ENCODE measurements around the gene PFAS.

Gene PFAS, protein sequence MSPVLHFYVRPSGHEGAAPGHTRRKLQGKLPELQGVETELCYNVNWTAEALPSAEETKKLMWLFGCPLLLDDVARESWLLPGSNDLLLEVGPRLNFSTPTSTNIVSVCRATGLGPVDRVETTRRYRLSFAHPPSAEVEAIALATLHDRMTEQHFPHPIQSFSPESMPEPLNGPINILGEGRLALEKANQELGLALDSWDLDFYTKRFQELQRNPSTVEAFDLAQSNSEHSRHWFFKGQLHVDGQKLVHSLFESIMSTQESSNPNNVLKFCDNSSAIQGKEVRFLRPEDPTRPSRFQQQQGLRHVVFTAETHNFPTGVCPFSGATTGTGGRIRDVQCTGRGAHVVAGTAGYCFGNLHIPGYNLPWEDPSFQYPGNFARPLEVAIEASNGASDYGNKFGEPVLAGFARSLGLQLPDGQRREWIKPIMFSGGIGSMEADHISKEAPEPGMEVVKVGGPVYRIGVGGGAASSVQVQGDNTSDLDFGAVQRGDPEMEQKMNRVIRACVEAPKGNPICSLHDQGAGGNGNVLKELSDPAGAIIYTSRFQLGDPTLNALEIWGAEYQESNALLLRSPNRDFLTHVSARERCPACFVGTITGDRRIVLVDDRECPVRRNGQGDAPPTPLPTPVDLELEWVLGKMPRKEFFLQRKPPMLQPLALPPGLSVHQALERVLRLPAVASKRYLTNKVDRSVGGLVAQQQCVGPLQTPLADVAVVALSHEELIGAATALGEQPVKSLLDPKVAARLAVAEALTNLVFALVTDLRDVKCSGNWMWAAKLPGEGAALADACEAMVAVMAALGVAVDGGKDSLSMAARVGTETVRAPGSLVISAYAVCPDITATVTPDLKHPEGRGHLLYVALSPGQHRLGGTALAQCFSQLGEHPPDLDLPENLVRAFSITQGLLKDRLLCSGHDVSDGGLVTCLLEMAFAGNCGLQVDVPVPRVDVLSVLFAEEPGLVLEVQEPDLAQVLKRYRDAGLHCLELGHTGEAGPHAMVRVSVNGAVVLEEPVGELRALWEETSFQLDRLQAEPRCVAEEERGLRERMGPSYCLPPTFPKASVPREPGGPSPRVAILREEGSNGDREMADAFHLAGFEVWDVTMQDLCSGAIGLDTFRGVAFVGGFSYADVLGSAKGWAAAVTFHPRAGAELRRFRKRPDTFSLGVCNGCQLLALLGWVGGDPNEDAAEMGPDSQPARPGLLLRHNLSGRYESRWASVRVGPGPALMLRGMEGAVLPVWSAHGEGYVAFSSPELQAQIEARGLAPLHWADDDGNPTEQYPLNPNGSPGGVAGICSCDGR (N-terminal part only)

DNA sequence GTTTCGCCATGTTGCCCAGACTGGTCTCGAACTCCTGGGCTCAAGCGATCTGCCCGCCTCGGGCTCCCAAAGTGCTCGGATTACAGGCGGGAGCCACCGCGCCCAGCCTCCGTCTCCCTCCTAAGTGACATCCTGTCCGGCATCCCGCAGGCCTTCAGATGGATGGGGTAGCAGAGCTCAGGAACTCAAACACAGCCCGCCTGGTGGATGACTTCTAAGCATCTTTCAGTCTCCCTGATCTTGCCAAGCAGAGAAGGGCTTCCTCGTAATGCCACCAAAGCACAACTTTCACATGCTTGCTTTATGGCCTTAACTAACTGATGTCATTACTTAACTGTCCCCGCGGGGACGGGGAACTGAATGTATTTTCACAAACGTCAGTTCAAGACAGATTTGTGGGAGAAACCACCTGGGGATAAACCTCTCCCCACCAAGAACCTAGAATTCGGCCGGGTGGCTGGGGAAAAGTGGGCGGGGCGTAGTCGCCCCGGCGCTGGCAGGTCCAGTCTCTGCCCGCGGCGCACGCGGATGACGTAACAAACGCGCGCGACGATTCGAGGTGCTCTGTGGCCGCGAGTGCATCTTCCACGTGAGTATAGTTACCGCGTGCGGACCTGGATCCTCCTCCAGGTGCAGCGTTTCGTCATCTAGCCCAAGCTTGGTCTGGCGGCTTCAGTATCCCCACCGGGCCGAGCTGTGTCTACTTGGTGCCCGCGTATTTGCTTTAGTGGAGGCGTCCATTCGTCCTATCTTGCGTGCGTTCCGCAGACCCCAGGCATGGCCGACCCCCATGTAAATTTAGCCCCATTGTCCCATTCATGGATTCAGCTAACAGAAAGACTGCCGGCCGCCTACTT, at the start of gene PFAS:
PFAS (plus strand) TSS at position 539 of the 857 bp plus-strand sequence. CDS start 4,649 bp downstream, outside the sequence.
- no peak for TF ChIP-seq GATA2 (IDR thresholded peaks at IDR 0.05; ENCODE audit: low read depth, low read length)
- no peak for TF ChIP-seq GATA3 (IDR thresholded peaks at IDR 0.05; ENCODE audit: low read depth, low read length)

GRCh38 chr17:8204761-8205555, 44.1 kb upstream of the PFAS start:
- TF ChIP-seq GATA2 (IDR thresholded peaks at IDR 0.05; ENCODE audit: low read depth, low read length) (no peak), GATA3 (IDR thresholded peaks at IDR 0.05; ENCODE audit: low read depth, low read length) (no peak)

GRCh38 chr17:8206536-8206935, 42.6 kb upstream of the PFAS start:
- TF ChIP-seq GATA3 (IDR thresholded peaks at IDR 0.05; ENCODE audit: low read depth, low read length): no peak
- no peak for TF ChIP-seq GATA2 (IDR thresholded peaks at IDR 0.05; ENCODE audit: low read depth, low read length)

GRCh38 chr17:8209907-8210760, 39.0 kb upstream of the PFAS start, which contains the start of gene AURKB:
AURKB (minus strand) TSS chr17:8210575; CDS start chr17:8210224, 351 bp downstream.
- TF ChIP-seq GATA3 (IDR thresholded peaks at IDR 0.05; ENCODE audit: low read depth, low read length) (no peak), GATA2 (IDR thresholded peaks at IDR 0.05; ENCODE audit: low read depth, low read length) (no peak)

- no peak for TF ChIP-seq GATA2 (IDR thresholded peaks at IDR 0.05; ENCODE audit: low read depth, low read length)
- no peak for TF ChIP-seq GATA3 (IDR thresholded peaks at IDR 0.05; ENCODE audit: low read depth, low read length)
Observed at GRCh38 chr17:8210761-8211458, 38.2 kb upstream of the PFAS start.

DNA sequence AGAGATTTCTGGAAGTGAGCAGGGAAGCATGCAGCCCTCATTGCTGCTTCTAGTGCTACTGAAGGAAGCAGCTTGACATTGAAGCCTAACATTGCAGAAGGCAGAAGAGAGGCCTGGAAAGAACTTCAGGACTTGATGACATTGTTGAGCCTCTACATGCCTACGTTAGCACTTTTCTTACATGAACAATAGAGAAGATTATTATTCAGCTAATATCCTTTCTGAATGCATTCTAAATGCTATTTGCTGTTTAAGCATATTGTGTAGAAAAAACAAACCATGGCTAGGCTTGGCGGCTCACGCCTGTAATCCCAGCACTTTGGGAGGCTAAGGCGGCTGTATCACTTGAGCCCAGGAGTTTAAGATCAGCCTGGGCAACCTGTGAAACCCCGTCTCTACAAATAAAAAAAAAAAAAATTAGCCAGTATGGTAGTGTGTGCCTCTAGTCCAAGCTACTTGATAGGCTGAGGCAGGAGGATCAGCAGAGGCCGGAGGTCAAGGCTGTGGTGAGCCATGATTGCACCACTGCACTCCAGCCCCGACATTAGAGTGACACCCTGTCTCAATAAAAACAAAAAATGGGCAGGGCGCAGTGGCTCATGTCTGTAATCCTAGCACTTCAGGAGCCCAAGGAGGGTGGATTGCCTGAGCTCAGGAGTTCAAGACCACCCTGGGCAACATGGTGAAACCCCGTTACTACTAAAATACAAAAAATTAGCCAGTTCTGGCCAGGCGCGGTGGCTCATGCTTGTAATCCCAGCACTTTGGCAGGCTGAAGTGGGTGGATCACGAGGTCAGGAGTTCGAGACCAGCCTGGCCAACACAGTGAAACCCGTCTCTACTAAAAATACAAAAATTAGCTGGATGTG, 36.5 kb upstream of the PFAS start:
- TF ChIP-seq GATA3 (IDR thresholded peaks at IDR 0.05; ENCODE audit: low read depth, low read length) (no peak), GATA2 (IDR thresholded peaks at IDR 0.05; ENCODE audit: low read depth, low read length) (no peak)

DNA sequence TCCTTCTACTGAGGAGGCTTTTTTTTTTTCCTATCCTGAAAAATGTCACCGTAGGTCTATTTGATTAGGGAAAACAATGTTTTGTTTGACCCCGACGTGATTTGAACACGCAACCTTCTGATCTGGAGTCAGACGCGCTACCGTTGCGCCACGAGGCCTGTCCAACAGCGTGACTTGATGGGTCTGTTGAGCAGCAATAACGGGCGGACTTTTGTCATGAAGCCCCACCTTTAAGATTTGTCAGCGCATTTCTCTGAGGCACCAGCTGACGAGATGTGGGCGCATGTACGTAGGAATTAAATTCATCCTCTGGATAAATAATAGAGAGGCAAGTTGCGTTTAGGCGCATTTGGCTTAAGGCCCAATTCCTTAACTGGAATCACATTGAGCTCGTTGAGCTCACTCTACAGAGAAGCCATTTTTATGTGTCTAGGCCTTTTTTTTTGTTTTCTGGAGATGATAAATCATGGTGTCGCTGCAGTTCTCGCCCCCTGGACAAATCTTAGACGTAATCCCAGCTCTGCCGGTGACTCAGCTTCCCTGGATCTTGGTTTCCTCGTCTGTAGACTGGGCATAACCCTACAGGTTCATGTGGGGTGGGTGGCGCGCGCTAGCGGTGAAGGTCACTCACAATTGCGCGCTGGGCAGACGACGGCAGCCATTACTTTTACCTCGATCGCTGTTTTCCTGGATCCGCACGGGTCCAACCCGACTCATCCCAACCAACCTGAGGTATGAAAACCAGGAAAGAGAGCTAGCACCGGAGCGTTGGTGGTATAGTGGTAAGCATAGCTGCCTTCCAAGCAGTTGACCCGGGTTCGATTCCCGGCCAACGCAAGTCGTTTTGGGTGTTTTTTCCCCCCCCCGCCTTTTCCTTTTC, 28.1 kb upstream of the PFAS start:
- TF ChIP-seq GATA2 (IDR thresholded peaks at IDR 0.05; ENCODE audit: low read depth, low read length) (no peak), GATA3 (IDR thresholded peaks at IDR 0.05; ENCODE audit: low read depth, low read length) (no peak)

- TF ChIP-seq GATA2 (IDR thresholded peaks at IDR 0.05; ENCODE audit: low read depth, low read length) (no peak), GATA3 (IDR thresholded peaks at IDR 0.05; ENCODE audit: low read depth, low read length) (no peak)
Observed at GRCh38 chr17:8221663-8222379, 27.3 kb upstream of the PFAS start.

DNA sequence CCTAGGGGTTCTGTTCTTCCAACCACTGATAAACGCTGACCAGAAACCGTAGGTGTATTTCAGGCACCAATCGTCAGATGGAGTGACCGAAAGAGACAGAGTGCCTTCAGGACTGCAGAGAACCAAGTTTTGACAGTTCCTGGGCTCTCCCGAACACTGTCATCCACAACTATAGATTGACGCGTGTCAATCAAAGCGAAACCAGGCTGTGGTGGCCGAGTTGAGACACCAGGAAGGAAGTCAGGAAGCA, 26.8 kb upstream of the PFAS start:
- TF ChIP-seq GATA3 (IDR thresholded peaks at IDR 0.05; ENCODE audit: low read depth, low read length) (no peak), GATA2 (IDR thresholded peaks at IDR 0.05; ENCODE audit: low read depth, low read length) (no peak)
